HepG2 (cell line): ENCODE results near the gene RPS2. TPM values are rescaled to one million over a fixed set of nuclear protein-coding genes. Genes with fewer than 3 reads are reported as not detected.

ENCODE experiments used
- CREBL2 ChIP-seq: sonication (generic); formaldehyde crosslinking; IDR thresholded peaks from 2 replicates; pipeline ENCODE4 v1.8.1; 2023; ENCODE audit warnings: missing genetic modification reagents, mild to moderate bottlenecking, borderline replicate concordance
- DMAP1 ChIP-seq: IDR thresholded peaks from 2 replicates; pipeline ENCODE4 v1.6.1; 2016
- ESRRA ChIP-seq: sonication (generic); formaldehyde crosslinking; IDR thresholded peaks from 2 replicates; pipeline ENCODE4 v1.5.1; 2020; ENCODE audit warnings: mild to moderate bottlenecking, low read depth, missing genetic modification reagents
- MED8 ChIP-seq: sonication (generic); formaldehyde crosslinking; IDR thresholded peaks from 2 replicates; pipeline ENCODE4 v1.8.1; 2023; ENCODE audit warnings: mild to moderate bottlenecking, missing genetic modification reagents; ENCODE audit not compliant: insufficient replicate concordance
- MEIS1 ChIP-seq: sonication (generic); formaldehyde crosslinking; IDR thresholded peaks from 2 replicates; pipeline ENCODE4 v1.9.0; 2021; ENCODE audit warnings: mild to moderate bottlenecking, missing genetic modification reagents, moderate library complexity, borderline replicate concordance
- MIXL1 ChIP-seq: IDR thresholded peaks from 2 replicates; pipeline ENCODE4 v1.6.1; 2016
- NFATC3 ChIP-seq: sonication (generic); formaldehyde crosslinking; IDR thresholded peaks from 2 replicates; pipeline ENCODE4 v1.5.1; 2020; ENCODE audit warnings: mild to moderate bottlenecking, missing genetic modification reagents
- NPAS2 ChIP-seq: sonication (generic); formaldehyde crosslinking; IDR thresholded peaks from 2 replicates; pipeline ENCODE4 v1.8.0; 2022; ENCODE audit warnings: mild to moderate bottlenecking, missing genetic modification reagents, borderline replicate concordance
- SMAD9 ChIP-seq: sonication (generic); formaldehyde crosslinking; IDR thresholded peaks from 2 replicates; pipeline ENCODE4 v1.5.1; 2020; ENCODE audit warnings: mild to moderate bottlenecking, missing genetic modification reagents
- ZBTB3 ChIP-seq: sonication (generic); formaldehyde crosslinking; IDR thresholded peaks from 2 replicates; pipeline ENCODE4 v1.4.0; 2020; ENCODE audit warnings: low read depth, mild to moderate bottlenecking, moderate library complexity, missing genetic modification reagents, borderline replicate concordance
- ZBTB40 ChIP-seq, 2 experiments: fragments of 450-650 bp in 1 of 2; sonication (generic) in 1 of 2; formaldehyde crosslinking in 1 of 2; IDR thresholded peaks; 2 replicates each; pipeline versions ENCODE4 v1.6.1 to v1.8.0; 2016 to 2022; ENCODE audit warnings: antibody characterized with exemption in 1 of 2, mild to moderate bottlenecking in 1 of 2, missing genetic modification reagents in 1 of 2
- ZNF124 ChIP-seq: sonication (generic); formaldehyde crosslinking; IDR thresholded peaks from 2 replicates; pipeline ENCODE4 v1.4.0; 2020; ENCODE audit warnings: missing genetic modification reagents
- ZNF710 ChIP-seq: sonication (generic); formaldehyde crosslinking; IDR thresholded peaks from 2 replicates; pipeline ENCODE4 v1.5.0; 2020; ENCODE audit warnings: mild to moderate bottlenecking, missing genetic modification reagents, borderline replicate concordance
- polyA plus RNA-seq, 8 experiments: library from polyadenylated mRNA; depleted of rRNA in 3 of 8; stranded (reverse) in 7 of 8; unstranded in 1 of 8; fragments of >200 nt; fragmentation: Illumina TruSeq in 4 of 8; extraction: Trizol in 4 of 8; gene quantifications; 2 replicates each; pipeline versions ENCODE4 v1.2.1 to v1.2.3, GENCODE V29; 2011 to 2016; ENCODE audit warnings: low read depth in 4 of 8, missing spikeins in 1 of 8, mixed read lengths in 1 of 8; ENCODE audit not compliant: insufficient read depth in 1 of 8
- total RNA-seq, 5 experiments: library from RNA; depleted of rRNA; stranded (reverse); fragments of >200 nt; fragmentation: Illumina TruSeq; extraction: Trizol; gene quantifications; 2 replicates each; pipeline ENCODE4 v1.2.3, GENCODE V29; 2016; ENCODE audit warnings: low read depth in 1 of 5

Gene RPS2
- total and polyA plus RNA-seq, 2 of the 13 experiments (the other 11 are each of a cell fraction or from before 2014, with no cell fraction given) = 1,908 to 4,514 TPM

GRCh38 chr16:1983544-1984346, 19.1 kb upstream of the RPS2 start, which contains the start of gene GFER (continued):
- TF ChIP-seq ZBTB40 (IDR thresholded peaks at IDR 0.05) = no peak
- no peak; the same call in 1 of the 2 replicates for TF ChIP-seq ZBTB40 (CRISPR knock-in tag; IDR thresholded peaks at IDR 0.05)
- TF ChIP-seq ZNF710 (CRISPR knock-in tag) = peak; percentile 20; the same call in 1 of the 2 replicates
- no peak for TF ChIP-seq NPAS2
- no peak; the same call in 1 of the 2 replicates for TF ChIP-seq ZBTB3 (CRISPR knock-in tag)
- TF ChIP-seq CREBL2 (CRISPR knock-in tag) = no peak
- TF ChIP-seq ESRRA (CRISPR knock-in tag) = no peak
- TF ChIP-seq SMAD9 = no peak
- peak; percentile 40; the same call in 1 of the 2 replicates for TF ChIP-seq ZNF124 (CRISPR knock-in tag)
- no peak for TF ChIP-seq NFATC3 (CRISPR knock-in tag)
- peak; percentile 66 for TF ChIP-seq DMAP1 (CRISPR knock-in tag)
- TF ChIP-seq MEIS1 (CRISPR knock-in tag) = 0 out of 2 replicates have a peak, but pooled peaks have one; percentile 41
- TF ChIP-seq MED8 (CRISPR knock-in tag) = no peak
- TF ChIP-seq MIXL1 (CRISPR knock-in tag) = no peak
